ENCODE measurements around the gene USHBP1.

USHBP1 gene

GRCh38 chr19:17211547-17212446 lies 52.7 kb downstream of the USHBP1 start:
- H3K4me3 ChIP-seq (ENCODE audit: severe bottlenecking): no peak overlapping the region
- H3K4me1 ChIP-seq (ENCODE audit: insufficient read depth, poor library complexity, severe bottlenecking): no peaks in the 10 kb centered on the region
- ATAC-seq (ENCODE audit: low read depth) (no peak), DNase-seq (ENCODE audit: low spot score) (no peak)
- no peak for TF ChIP-seq CTCF (IDR thresholded peaks at IDR 0.05; ENCODE audit: poor library complexity, severe bottlenecking)
- H3K36me3 ChIP-seq (ENCODE audit: low read depth): peaks cover 17% of the 10 kb centered on the region
- no peaks in the 10 kb centered on the region for H3K27me3 ChIP-seq (ENCODE audit: insufficient read depth, poor library complexity, severe bottlenecking)
- no peak overlapping the region for H3K27ac ChIP-seq (ENCODE audit: poor library complexity, severe bottlenecking)
- no peaks in the 10 kb centered on the region for H3K9me3 ChIP-seq (ENCODE audit: severe bottlenecking)

GRCh38 chr19:17210296-17210695 lies 54.2 kb downstream of the USHBP1 start:
- Histone ChIP-seq H3K27ac (ENCODE audit: poor library complexity, severe bottlenecking) (no peak overlapping the region), H3K9me3 (ENCODE audit: severe bottlenecking) (no peaks in the 10 kb centered on the region), H3K4me3 (ENCODE audit: severe bottlenecking) (no peak overlapping the region), H3K27me3 (ENCODE audit: insufficient read depth, poor library complexity, severe bottlenecking) (no peaks in the 10 kb centered on the region), H3K4me1 (ENCODE audit: insufficient read depth, poor library complexity, severe bottlenecking) (no peaks in the 10 kb centered on the region), H3K36me3 (ENCODE audit: low read depth) (peaks cover 18% of the 10 kb centered on the region)
- DNase-seq (ENCODE audit: low spot score) (no peak), ATAC-seq (ENCODE audit: low read depth) (no peak)
- no peak for TF ChIP-seq CTCF (IDR thresholded peaks at IDR 0.05; ENCODE audit: poor library complexity, severe bottlenecking)

- H3K27me3 ChIP-seq (ENCODE audit: insufficient read depth, poor library complexity, severe bottlenecking): no peaks in the 10 kb centered on the region
- peak; percentile 40 for ATAC-seq (ENCODE audit: low read depth)
- no peak overlapping the region for H3K27ac ChIP-seq (ENCODE audit: poor library complexity, severe bottlenecking)
- H3K4me3 ChIP-seq (ENCODE audit: severe bottlenecking): no peak overlapping the region
- H3K9me3 ChIP-seq (ENCODE audit: severe bottlenecking): no peaks in the 10 kb centered on the region
- no peaks in the 10 kb centered on the region for H3K4me1 ChIP-seq (ENCODE audit: insufficient read depth, poor library complexity, severe bottlenecking)
- peaks cover 18% of the 10 kb centered on the region for H3K36me3 ChIP-seq (ENCODE audit: low read depth)
- no peak for DNase-seq (ENCODE audit: low spot score)
- no peak for TF ChIP-seq CTCF (IDR thresholded peaks at IDR 0.05; ENCODE audit: poor library complexity, severe bottlenecking)
These were observed 55.2 kb downstream of the USHBP1 start for GRCh38 chr19:17209126-17210036.

- ATAC-seq (ENCODE audit: low read depth) (no peak), DNase-seq (ENCODE audit: low spot score) (no peak)
- Histone ChIP-seq H3K4me1 (ENCODE audit: insufficient read depth, poor library complexity, severe bottlenecking) (no peaks in the 10 kb centered on the region), H3K9me3 (ENCODE audit: severe bottlenecking) (no peaks in the 10 kb centered on the region), H3K4me3 (ENCODE audit: severe bottlenecking) (no peak overlapping the region), H3K27ac (ENCODE audit: poor library complexity, severe bottlenecking) (no peak overlapping the region), H3K27me3 (ENCODE audit: insufficient read depth, poor library complexity, severe bottlenecking) (no peaks in the 10 kb centered on the region), H3K36me3 (ENCODE audit: low read depth) (peaks cover 32% of the 10 kb centered on the region)
- no peak for TF ChIP-seq CTCF (IDR thresholded peaks at IDR 0.05; ENCODE audit: poor library complexity, severe bottlenecking)
These were observed 57.6 kb downstream of the USHBP1 start for GRCh38 chr19:17206736-17207581.

Data from RWPE2 (cell line).